GM23248 (cell line): ENCODE measurements around the gene KCNT1.

Experiments
- EZH2 ChIP-seq: fragments of 200-600 bp; sonication (generic); IDR thresholded peaks from 2 replicates; pipeline ENCODE4 v1.6.1; 2018; ENCODE audit warnings: antibody characterized with exemption, mild to moderate bottlenecking; ENCODE audit not compliant: insufficient read depth, poor library complexity, severe bottlenecking
- EZH2phosphoT487 ChIP-seq: fragments of 200-600 bp; sonication (generic); IDR thresholded peaks from 2 replicates; pipeline ENCODE4 v1.6.1; 2018; ENCODE audit warnings: antibody characterized with exemption, moderate library complexity, mild to moderate bottlenecking, low read depth; ENCODE audit not compliant: insufficient read depth

DNA sequence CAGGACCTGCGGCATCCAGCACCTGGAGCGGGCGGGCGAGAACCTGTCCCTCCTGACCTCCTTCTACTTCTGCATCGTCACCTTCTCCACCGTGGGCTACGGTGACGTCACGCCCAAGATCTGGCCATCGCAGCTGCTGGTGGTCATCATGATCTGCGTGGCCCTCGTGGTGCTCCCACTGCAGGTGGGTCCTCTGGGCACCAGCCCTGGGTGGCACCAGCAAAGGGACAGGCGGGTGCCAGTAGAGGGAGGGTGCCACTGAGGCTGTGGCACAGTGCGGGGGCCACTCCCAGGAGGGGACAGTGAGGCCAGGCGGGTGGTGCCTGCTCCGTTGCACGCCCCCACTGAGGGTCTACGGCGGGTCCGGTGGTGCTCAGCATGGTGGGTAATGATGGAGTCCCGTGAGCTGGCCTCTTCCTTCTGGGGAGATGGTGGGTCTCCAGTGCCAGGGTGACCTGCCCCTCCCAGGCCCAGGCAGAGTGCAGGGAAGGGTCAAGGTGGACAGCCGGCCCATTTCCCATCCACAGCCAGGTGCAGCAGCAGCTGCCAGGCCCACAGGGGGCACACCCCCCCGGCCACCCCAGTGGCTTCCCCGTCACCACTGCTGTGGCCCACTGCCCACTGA, 57.8 kb downstream of the KCNT1 start:
- TF ChIP-seq EZH2 (no peak), EZH2phosphoT487 (no peak)
